Stimulated activated CD8-positive, alpha-beta memory T cell treated with anti-CD3 and anti-CD28 coated beads, Interleukin-2, amount 100 ng/mL, for 1 hour (primary cell): ENCODE measurements around the gene CCDC107.
A peak's percentile ranks its signal among the peaks of the same experiment; 100 is the strongest.
"Not testable (repeated sequence)": the region's sequence is repeated elsewhere in the genome, so short reads cannot be mapped to it uniquely, and the experiment has no call there.

Experiments
- DNase-seq, 2 donors: peaks; one replicate each; pipeline ENCODE4 v3.0.0-alpha.2; 2020; ENCODE audit warnings: low read depth in 2 of 2

The CCDC107 gene, protein sequence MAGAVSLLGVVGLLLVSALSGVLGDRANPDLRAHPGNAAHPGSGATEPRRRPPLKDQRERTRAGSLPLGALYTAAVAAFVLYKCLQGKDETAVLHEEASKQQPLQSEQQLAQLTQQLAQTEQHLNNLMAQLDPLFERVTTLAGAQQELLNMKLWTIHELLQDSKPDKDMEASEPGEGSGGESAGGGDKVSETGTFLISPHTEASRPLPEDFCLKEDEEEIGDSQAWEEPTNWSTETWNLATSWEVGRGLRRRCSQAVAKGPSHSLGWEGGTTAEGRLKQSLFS

GRCh38 chr9:35658137-35658967, at the start of gene CCDC107:
Gene CCDC107, plus strand, starts transcription at chr9:35658292. Its CDS starts 88 bp downstream, at chr9:35658380.
- DNase-seq: peak; percentile 66 to 72

DNA sequence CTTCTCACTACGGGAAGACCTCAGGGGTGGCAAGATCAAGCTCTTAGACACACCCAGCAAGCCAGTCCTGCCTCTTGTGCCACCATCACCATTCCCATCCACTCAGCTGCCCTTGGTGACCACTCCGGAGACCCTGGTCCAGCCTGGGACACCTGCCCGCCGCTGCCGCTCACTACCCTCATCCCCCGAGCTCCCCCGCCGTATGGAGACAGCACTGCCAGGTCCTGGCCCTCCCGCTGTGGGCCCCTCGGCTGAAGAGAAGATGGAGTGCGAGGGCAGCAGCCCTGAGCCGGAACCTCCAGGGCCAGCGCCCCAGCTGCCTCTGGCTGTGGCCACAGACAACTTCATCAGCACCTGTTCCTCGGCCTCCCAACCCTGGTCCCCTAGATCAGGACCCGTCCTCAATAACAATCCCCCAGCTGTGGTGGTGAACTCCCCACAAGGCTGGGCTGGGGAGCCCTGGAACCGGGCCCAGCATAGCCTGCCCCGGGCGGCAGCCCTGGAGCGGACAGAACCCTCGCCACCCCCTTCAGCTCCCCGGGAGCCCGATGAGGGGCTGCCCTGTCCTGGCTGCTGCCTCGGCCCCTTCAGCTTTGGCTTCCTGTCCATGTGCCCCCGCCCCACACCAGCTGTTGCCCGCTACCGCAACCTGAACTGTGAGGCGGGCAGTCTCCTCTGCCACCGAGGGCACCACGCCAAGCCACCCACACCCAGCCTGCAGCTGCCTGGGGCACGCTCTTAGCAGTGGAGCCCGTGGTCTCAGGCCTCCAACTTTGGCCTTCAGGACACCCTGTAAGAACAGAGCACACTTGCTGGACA, 48.9 kb upstream of the CCDC107 start:
- DNase-seq: no peak

DNA sequence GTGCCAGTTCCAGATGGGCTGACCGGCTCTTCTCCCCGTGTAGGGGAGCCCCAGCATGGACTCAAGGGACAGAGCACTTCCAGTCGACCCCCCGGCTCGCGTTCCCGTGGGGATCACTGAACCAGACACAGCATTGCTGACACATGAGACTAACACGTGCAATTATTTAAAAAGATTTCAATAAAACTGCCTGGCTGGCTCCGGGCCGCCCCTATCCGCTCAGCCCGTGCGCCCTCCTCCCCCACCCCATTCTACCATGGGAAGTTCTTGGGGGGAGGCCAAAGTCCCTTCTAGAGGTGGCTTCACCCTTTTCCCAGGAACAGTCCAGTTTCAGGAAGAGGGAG, 48.3 kb upstream of the CCDC107 start:
- no peak for DNase-seq

DNA sequence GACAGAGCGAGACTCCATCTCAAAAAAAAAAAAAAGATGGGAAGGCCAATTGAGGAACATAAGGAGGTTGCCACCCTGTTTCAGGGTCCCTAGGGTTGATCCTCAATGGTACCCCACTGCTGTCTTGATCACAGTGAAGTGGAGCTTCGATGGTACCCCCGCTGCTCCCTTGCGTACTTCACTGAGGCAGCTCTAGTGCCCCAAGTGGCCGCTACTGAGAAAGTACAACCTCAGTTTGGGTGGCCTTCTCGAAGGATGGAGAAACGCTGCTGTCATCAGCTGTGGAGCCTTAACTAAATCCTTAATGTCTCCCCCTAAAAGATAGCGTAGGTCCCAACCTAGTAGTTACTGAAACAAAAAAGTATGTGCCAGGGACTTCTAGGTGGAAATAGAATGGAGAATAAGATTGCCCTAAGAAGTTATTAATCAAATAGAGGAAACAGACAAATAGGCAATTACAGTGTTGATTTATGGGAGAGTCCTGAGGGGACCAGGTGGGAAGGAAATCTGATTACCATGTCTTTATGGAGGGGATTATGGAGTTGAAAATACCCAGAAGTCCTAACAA, 46.8 kb upstream of the CCDC107 start:
- peak; percentile 26 to 27 for DNase-seq

- DNase-seq: not testable (repeated sequence)
Observed at GRCh38 chr9:35612066-35612465, 46.0 kb upstream of the CCDC107 start.

GRCh38 chr9:35612843-35613242, 45.2 kb upstream of the CCDC107 start:
- no peak for DNase-seq

DNA sequence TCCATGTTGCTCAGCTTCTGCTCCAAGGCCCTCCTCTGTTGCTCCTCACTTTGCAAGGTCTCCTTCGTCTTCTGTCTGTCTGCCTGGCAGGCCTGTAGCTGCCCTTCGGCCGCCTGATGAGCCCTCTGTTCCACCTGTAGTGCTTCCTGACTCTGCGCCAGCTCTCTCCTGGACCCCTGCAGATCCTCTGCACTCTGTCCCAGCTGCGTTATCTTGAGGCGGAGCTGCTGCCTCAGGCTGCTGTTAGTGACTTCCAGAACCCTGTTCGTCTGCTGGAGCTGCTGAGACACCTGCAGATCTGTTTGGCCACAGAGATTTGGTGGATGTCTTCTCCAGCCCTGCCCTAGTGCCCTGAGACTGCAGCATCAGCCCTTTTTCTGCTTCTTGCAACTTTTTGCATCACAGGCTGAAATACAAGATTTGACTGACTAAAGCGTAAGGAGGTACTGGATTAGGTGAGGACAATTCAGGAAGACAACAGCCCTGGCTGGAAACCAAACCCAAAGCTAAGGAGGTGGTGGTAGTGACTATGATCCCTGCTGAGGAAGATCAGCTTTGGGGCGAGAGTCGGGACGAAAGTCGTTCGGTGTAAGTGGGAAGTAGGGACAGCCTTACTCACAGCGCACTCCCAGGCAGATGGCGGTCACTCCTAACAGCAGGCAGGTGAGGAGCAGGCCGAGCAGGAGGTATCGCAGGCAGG, 42.0 kb upstream of the CCDC107 start:
- DNase-seq: no peak

DNA sequence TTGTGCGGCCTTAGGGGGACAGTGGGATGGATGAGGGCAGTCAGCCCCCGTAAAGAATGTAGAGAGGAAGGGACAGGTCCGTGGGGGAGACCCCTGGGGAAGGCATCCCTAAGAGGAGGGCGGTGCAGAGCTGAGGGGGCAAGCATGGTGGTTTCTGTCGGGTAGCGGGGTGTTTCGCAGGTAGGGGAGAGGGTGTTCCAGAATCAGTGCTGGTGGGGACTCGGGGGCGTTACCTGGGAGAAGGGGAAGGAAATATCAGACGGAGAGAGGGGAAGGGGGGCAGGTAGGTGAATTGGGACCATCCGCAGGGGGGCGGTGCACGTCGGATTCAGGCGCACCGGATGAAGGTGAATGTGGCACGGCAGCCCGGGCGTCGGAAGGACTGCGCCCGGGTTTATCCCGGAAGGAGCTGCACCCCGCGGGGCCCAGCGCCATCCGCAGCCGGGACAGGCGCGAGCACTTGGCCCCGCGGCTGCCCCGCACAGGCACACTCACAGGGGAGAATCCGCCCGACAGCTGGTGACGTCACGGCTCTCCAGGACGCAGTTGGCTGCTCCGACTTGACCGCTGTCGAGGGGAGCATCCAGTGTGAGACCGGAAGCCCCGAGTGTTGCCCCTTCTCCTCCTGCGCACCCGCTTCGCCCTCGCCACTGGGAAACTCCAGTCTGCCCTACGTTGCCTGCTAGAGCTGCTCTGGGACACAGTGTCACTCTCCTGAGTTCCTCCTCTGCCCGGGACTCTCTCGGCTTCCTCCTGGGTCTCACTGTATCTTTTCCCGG, 41.2 kb upstream of the CCDC107 start:
- DNase-seq: peak; percentile 45 to 50

DNA sequence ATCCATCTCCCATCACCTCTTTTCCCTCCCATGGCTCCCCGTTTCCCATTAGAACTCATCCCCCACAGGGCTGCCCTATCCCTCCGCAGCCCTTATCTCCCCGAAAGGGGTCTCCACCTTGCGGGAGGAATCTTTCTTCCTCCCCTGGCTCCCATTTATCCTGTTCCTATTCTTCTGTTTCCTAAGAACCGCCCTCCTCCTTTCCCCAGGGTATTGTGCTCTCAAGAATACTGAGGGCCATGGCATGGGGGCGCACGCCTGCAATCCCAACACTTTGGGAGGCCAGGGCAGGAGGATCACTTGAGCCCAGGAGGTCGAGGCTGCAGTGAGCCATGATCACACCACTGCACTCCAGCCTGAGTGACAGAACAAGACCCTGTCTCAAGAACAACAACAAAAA, 40.5 kb upstream of the CCDC107 start:
- no peak for DNase-seq

- no peak for DNase-seq
Observed at GRCh38 chr9:35618325-35618727, 39.8 kb upstream of the CCDC107 start, which contains the start of gene CD72. Gene CD72, minus strand, starts transcription at chr9:35618413. Its CDS starts 110 bp downstream, at chr9:35618303.

GRCh38 chr9:35618854-35619799, 39.0 kb upstream of the CCDC107 start:
- DNase-seq: peak in 1 of 2 donors; percentile 24

DNA sequence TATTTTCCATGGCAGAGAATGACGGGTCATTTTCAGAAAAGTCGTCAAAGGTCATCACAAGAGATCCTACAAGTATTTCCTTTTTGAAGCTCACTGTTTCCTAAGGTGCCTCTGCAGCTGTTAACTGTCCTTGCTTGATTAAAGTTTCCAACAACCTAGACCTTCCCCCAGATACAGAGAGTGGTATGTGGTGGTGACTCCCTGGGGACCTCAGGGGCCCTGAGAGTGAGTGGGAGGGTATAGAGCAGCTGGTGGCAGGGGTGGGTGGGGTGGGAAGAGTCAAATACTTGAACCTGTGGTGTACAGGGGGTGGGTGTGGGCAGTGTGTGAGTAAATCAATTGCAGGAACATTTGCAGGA, 38.3 kb upstream of the CCDC107 start:
- DNase-seq: no peak

DNA sequence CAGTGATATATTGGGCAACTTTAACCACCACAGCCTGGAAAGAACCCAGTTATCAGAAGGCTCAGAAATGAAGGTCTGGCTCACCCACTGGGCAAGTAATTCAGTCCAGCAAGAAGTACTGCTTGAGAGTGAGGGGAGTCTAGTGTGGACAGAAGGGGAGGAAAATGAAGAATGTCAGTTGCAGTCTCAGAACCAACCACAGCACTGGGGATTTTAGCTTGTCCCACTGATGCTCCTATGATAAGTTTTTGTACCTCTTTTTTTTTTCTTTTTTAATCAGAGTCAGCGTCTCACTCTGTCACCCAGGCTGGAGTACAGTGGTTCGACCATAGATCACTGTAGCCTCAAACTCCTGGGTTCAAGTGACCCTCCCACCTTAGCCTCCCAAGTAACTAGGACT, 30.5 kb upstream of the CCDC107 start:
- no peak for DNase-seq

GRCh38 chr9:35628389-35628991, 29.6 kb upstream of the CCDC107 start:
- no peak for DNase-seq

GRCh38 chr9:35629597-35629996, 28.5 kb upstream of the CCDC107 start:
- no peak for DNase-seq

DNA sequence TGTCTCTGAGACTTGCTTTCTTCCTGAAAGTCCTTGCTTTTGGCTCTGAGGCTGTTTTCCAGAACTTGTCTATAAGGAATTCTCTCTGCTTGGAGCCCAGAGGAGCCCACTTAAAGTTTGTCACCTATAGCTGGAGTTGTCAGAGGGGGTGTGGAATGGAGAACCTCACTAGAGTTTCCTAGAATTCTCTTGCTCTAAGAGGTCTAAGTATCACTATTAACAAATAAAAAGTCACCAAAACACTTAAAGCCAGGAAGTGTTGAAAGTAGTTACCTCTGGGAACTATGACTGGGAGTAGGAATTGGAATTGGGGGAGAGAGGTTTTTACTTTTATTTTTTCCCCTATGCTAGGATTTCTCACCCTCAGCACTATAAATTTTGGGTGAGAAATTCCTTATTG, 22.4 kb upstream of the CCDC107 start:
- no peak for DNase-seq

DNA sequence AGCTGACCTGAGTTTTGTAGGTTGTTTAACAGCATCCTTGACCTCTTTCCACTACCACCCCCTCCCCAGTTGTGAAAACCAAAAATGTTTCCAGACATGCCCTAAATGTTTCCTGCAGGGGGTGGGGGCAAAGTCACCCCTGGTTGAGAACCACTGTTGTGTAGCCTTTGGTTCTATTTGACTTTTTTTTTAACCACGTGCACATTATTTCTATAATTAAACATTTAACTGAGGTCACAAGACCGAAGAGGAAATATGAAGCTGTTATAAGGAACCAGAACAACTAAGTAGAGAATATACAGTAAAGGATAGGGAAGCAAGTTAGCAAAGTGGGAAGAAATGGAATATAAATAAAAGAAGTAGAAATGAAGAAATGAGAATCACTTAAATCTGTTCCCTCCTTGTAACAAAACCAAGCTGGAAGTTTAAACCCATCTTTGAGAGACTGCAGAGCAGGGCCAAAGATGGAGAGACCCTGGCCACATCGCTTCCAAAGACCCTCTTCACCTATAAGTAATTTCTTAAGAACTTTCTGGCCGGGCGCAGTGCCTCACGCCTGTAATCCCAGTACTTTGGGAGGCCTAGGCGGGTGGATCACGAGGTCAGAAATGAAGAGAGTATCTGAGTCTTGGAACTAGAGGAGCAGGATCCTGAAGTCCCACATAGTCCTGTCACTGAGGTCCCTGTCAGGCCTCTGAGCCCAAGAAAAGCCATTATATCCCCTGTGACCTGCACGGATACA, 21.8 kb upstream of the CCDC107 start:
- no peak for DNase-seq

- DNase-seq: not testable (repeated sequence)
Observed at GRCh38 chr9:35636877-35637246, 21.2 kb upstream of the CCDC107 start.
